ENCODE results near the gene TATDN2.
"Not testable (repeated sequence)": the region's sequence is repeated elsewhere in the genome, so short reads cannot be mapped to it uniquely, and the experiment has no call there.

Gene TATDN2

GRCh38 chr3:10247679-10248183, 528 bp upstream of the TATDN2 start:
- peaks cover 2% of the 10 kb centered on the region for H3K9me3 ChIP-seq (ENCODE audit: low read length)
- H3K4me1 ChIP-seq (ENCODE audit: insufficient read depth, low read length), result peaks cover 19% of the 10 kb centered on the region
- no peaks in the 10 kb centered on the region for H3K27me3 ChIP-seq (ENCODE audit: insufficient read depth, low read length)
- peak overlapping the region; percentile 63 for H3K4me3 ChIP-seq (ENCODE audit: low read length)
- H3K36me3 ChIP-seq (ENCODE audit: insufficient read depth, low read length), result peaks cover 12% of the 10 kb centered on the region
- H2AFZ ChIP-seq (ENCODE audit: low read depth, low read length), result peak overlapping the region; percentile 80

DNA sequence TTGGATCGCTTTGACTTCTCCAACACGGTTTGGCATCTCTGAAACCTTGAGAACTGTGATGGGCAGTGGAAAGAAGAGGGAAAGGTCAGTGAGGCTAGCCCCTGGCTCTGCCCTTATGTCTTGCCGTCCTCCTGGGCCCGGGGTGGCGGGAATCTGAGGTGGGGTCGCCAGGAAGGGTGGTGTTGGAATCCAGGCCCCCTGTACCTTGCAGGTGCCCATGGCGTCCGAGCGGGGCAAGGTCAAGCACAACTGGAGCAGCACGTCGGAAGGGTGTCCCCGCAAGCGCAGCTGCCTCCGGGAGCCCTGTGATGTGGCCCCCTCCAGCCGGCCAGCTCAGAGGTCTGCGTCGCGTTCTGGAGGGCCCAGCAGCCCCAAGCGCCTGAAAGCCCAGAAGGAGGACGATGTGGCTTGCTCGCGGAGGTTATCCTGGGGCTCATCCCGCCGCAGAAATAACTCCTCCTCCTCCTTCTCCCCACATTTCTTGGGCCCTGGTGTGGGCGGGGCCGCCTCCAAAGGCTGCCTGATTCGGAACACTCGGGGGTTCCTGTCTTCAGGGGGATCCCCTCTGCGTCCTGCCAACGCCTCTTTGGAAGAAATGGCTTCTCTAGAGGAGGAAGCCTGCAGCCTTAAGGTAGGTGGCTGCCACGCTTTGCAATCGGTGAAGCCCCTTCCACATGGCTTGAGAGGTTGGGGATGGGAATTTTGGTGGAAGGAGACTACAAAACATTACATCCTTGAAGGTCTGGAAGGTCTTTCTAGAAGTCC, 907 bp downstream of the TATDN2 start:
- Histone ChIP-seq H3K4me1 (ENCODE audit: insufficient read depth, low read length) (peaks cover 19% of the 10 kb centered on the region), H3K9me3 (ENCODE audit: low read length) (peaks cover 2% of the 10 kb centered on the region), H3K4me3 (ENCODE audit: low read length) (peak overlapping the region; percentile 63), H3K27me3 (ENCODE audit: insufficient read depth, low read length) (no peaks in the 10 kb centered on the region), H3K36me3 (ENCODE audit: insufficient read depth, low read length) (peaks cover 25% of the 10 kb centered on the region), H2AFZ (ENCODE audit: low read depth, low read length) (peak overlapping the region; percentile 80)

GRCh38 chr3:10249833-10250232, 1.6 kb downstream of the TATDN2 start:
- Histone ChIP-seq H2AFZ (ENCODE audit: low read depth, low read length) (peak overlapping the region; percentile 80), H3K27me3 (ENCODE audit: insufficient read depth, low read length) (no peaks in the 10 kb centered on the region), H3K36me3 (ENCODE audit: insufficient read depth, low read length) (peaks cover 31% of the 10 kb centered on the region), H3K4me3 (ENCODE audit: low read length) (peak overlapping the region; percentile 63), H3K9me3 (ENCODE audit: low read length) (peaks cover 2% of the 10 kb centered on the region), H3K4me1 (ENCODE audit: insufficient read depth, low read length) (peaks cover 19% of the 10 kb centered on the region)

- Histone ChIP-seq H3K36me3 (ENCODE audit: insufficient read depth, low read length) (peaks cover 36% of the 10 kb centered on the region), H3K4me3 (ENCODE audit: low read length) (no peak overlapping the region), H3K27me3 (ENCODE audit: insufficient read depth, low read length) (no peaks in the 10 kb centered on the region), H3K4me1 (ENCODE audit: insufficient read depth, low read length) (peaks cover 19% of the 10 kb centered on the region), H3K9me3 (ENCODE audit: low read length) (peaks cover 2% of the 10 kb centered on the region), H2AFZ (ENCODE audit: low read depth, low read length) (no peak overlapping the region)
Observed at GRCh38 chr3:10251006-10251405, 2.7 kb downstream of the TATDN2 start.

DNA sequence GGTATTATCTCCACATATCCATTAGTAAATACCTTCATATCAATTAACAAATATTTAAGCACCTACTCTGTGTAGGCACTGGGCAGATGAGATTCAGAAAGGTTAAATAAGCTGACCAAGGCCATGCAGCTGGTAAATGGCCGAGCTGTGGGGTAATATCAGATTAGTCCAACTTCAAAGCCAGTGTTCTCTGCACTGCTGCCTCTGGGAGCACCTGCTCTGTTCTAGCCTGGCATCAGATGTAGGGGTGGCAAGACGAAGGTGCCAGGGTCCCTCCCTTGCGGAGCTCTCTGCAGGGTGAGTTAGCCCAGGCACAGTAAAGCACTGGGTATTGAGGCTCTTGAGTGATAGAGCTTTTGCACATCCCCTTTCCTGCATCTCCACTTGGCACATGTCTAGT, 5.5 kb downstream of the TATDN2 start:
- H3K9me3 ChIP-seq (ENCODE audit: low read length), result peaks cover 2% of the 10 kb centered on the region
- H2AFZ ChIP-seq (ENCODE audit: low read depth, low read length), result no peak overlapping the region
- peaks cover 41% of the 10 kb centered on the region for H3K36me3 ChIP-seq (ENCODE audit: insufficient read depth, low read length)
- H3K4me1 ChIP-seq (ENCODE audit: insufficient read depth, low read length), result peaks cover 19% of the 10 kb centered on the region
- H3K27me3 ChIP-seq (ENCODE audit: insufficient read depth, low read length), result no peaks in the 10 kb centered on the region
- no peak overlapping the region for H3K4me3 ChIP-seq (ENCODE audit: low read length)

DNA sequence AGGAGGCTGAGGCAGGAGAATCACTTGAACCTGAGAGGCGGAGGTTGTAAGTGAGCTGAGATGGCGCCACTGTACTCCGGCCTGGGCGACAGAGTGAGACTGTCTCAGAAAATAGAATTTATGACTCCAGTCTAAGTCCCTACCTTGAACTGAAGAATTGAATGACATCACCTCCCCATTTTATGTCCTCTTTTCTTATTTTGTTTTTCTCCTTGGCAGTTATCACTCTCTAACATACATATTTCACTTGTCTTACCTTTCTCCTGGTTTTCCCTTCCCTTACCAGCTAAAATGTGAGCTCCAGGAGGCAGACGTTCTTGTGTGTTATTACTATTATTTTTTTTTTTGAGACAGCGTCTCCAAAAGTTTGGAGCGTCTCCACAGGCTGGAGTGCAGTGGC, 7.6 kb downstream of the TATDN2 start:
- Histone ChIP-seq H3K4me3 (ENCODE audit: low read length) (no peak overlapping the region), H3K4me1 (ENCODE audit: insufficient read depth, low read length) (peaks cover 3% of the 10 kb centered on the region), H3K9me3 (ENCODE audit: low read length) (peaks cover 2% of the 10 kb centered on the region), H2AFZ (ENCODE audit: low read depth, low read length) (no peak overlapping the region), H3K36me3 (ENCODE audit: insufficient read depth, low read length) (peaks cover 54% of the 10 kb centered on the region), H3K27me3 (ENCODE audit: insufficient read depth, low read length) (no peaks in the 10 kb centered on the region)

DNA sequence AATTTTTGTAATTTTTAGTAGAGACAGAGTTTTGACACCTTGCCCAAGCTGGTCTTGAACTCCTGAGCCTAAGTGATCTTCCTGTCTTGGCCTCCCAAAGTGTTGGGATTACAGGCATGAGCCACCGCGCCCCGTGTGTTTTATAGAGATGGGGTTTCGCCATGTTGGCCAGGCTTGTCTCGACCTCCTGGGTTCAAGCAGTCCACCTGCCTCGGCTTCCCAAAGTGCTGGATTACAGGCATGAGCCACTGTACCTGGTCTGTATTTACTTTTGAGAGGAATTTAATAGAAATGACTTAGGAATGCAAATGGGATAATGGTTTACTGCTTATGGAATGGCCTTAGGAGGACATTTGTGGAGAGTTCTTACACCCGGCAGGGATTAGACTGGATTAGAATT, 10.8 kb downstream of the TATDN2 start:
- no peaks in the 10 kb centered on the region for H3K9me3 ChIP-seq (ENCODE audit: low read length)
- peaks cover 48% of the 10 kb centered on the region for H3K36me3 ChIP-seq (ENCODE audit: insufficient read depth, low read length)
- H3K4me3 ChIP-seq (ENCODE audit: low read length), result no peak overlapping the region
- no peaks in the 10 kb centered on the region for H3K27me3 ChIP-seq (ENCODE audit: insufficient read depth, low read length)
- no peaks in the 10 kb centered on the region for H3K4me1 ChIP-seq (ENCODE audit: insufficient read depth, low read length)
- H2AFZ ChIP-seq (ENCODE audit: low read depth, low read length), result no peak overlapping the region

- H3K9me3 ChIP-seq (ENCODE audit: low read length), result no peaks in the 10 kb centered on the region
- no peaks in the 10 kb centered on the region for H3K4me1 ChIP-seq (ENCODE audit: insufficient read depth, low read length)
- H3K27me3 ChIP-seq (ENCODE audit: insufficient read depth, low read length), result no peaks in the 10 kb centered on the region
- H3K4me3 ChIP-seq (ENCODE audit: low read length), result no peak overlapping the region
- no peak overlapping the region for H2AFZ ChIP-seq (ENCODE audit: low read depth, low read length)
- H3K36me3 ChIP-seq (ENCODE audit: insufficient read depth, low read length), result peaks cover 41% of the 10 kb centered on the region
Observed at GRCh38 chr3:10259798-10260197, 11.5 kb downstream of the TATDN2 start.

DNA sequence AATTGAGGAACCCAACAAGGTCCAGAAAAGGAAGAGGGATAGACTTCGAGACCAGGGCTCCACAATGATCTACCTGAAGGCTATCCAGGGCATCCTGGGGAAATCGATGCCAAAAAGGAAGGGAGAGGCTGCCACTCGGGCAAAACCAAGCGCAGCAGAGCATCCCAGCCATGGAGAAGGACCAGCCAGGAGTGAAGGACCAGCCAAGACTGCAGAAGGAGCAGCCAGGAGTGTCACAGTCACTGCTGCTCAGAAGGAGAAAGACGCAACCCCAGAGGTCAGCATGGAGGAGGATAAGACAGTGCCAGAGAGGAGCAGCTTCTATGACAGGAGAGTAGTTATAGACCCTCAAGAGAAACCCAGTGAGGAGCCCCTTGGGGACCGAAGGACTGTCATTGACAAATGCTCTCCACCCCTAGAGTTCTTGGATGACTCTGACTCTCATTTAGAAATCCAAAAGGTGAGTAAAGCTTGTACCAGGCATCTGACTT, 12.0 kb downstream of the TATDN2 start:
- no peaks in the 10 kb centered on the region for H3K9me3 ChIP-seq (ENCODE audit: low read length)
- no peak overlapping the region for H2AFZ ChIP-seq (ENCODE audit: low read depth, low read length)
- no peaks in the 10 kb centered on the region for H3K4me1 ChIP-seq (ENCODE audit: insufficient read depth, low read length)
- H3K27me3 ChIP-seq (ENCODE audit: insufficient read depth, low read length), result no peaks in the 10 kb centered on the region
- no peak overlapping the region for H3K4me3 ChIP-seq (ENCODE audit: low read length)
- H3K36me3 ChIP-seq (ENCODE audit: insufficient read depth, low read length), result peaks cover 41% of the 10 kb centered on the region

- Histone ChIP-seq H3K27me3 (ENCODE audit: insufficient read depth, low read length) (no peaks in the 10 kb centered on the region), H3K4me1 (ENCODE audit: insufficient read depth, low read length) (no peaks in the 10 kb centered on the region), H3K4me3 (ENCODE audit: low read length) (no peak overlapping the region), H2AFZ (ENCODE audit: low read depth, low read length) (no peak overlapping the region), H3K9me3 (ENCODE audit: low read length) (no peaks in the 10 kb centered on the region), H3K36me3 (ENCODE audit: insufficient read depth, low read length) (peaks cover 45% of the 10 kb centered on the region)
Observed at GRCh38 chr3:10262027-10262426, 13.8 kb downstream of the TATDN2 start.

GRCh38 chr3:10263646-10264363, 15.5 kb downstream of the TATDN2 start:
- Histone ChIP-seq H3K4me3 (ENCODE audit: low read length) (no peak overlapping the region), H2AFZ (ENCODE audit: low read depth, low read length) (no peak overlapping the region), H3K4me1 (ENCODE audit: insufficient read depth, low read length) (no peaks in the 10 kb centered on the region), H3K27me3 (ENCODE audit: insufficient read depth, low read length) (no peaks in the 10 kb centered on the region), H3K9me3 (ENCODE audit: low read length) (no peaks in the 10 kb centered on the region), H3K36me3 (ENCODE audit: insufficient read depth, low read length) (peaks cover 55% of the 10 kb centered on the region)

DNA sequence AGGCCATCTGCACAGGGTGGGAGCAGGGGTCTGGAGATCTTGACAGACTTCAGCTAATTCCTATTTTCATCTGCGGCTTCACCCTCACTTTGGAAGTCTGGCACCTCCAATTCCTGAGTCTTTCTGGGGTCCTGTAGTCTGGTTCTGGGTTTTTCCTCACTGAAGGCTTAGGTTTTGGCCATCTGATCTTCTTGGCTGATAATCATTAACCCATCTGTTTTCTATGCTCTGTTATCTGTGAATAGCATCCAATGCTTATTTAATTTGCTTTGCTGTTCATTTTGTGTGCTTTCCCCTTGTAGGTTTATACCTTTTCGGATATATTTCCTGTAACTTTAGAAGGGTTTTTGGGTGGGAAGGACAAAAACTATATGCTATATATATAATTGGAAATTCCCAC, 17.6 kb downstream of the TATDN2 start:
- no peak overlapping the region for H2AFZ ChIP-seq (ENCODE audit: low read depth, low read length)
- no peak overlapping the region for H3K4me3 ChIP-seq (ENCODE audit: low read length)
- H3K36me3 ChIP-seq (ENCODE audit: insufficient read depth, low read length), result peaks cover 56% of the 10 kb centered on the region
- no peaks in the 10 kb centered on the region for H3K4me1 ChIP-seq (ENCODE audit: insufficient read depth, low read length)
- H3K9me3 ChIP-seq (ENCODE audit: low read length), result no peaks in the 10 kb centered on the region
- H3K27me3 ChIP-seq (ENCODE audit: insufficient read depth, low read length), result no peaks in the 10 kb centered on the region

- not testable (repeated sequence) for H3K27me3 ChIP-seq (ENCODE audit: insufficient read depth, low read length); H3K4me3 ChIP-seq (ENCODE audit: low read length); H3K9me3 ChIP-seq (ENCODE audit: low read length); H2AFZ ChIP-seq (ENCODE audit: low read depth, low read length); H3K4me1 ChIP-seq (ENCODE audit: insufficient read depth, low read length)
- peaks cover 55% of the 10 kb centered on the region for H3K36me3 ChIP-seq (ENCODE audit: insufficient read depth, low read length)
Observed at GRCh38 chr3:10266936-10267335, 18.7 kb downstream of the TATDN2 start.
